Panc1 (cell line): Measurements from ENCODE around the gene SECISBP2. TPM values are rescaled to one million over a fixed set of nuclear protein-coding genes. Genes with fewer than 3 reads are reported as not detected.

Source experiments
- ATAC-seq: fragments of 200-7000 bp; cut with Tn5 transposase; 2 replicates; pipeline ENCODE4 v1.9.1; 2020; ENCODE audit warnings: mild to moderate bottlenecking, moderate library complexity
- BruUV-seq: library from RNA; stranded (reverse); fragments of 400-500 nt; replicated peaks from 2 replicates; lab custom pipeline; 2021; lab: Mats Ljungman, UMichigan
- CTCF ChIA-PET: fragments of 300-600 bp; sonication (Branson Sonifier 250); formaldehyde crosslinking; loops from one replicate; lab custom pipeline; 2022; ENCODE audit warnings: antibody characterized with exemption; lab: Charles Lee
- POLR2A ChIA-PET: fragments of 300-600 bp; sonication (Branson Sonifier 250); formaldehyde crosslinking; loops from one replicate; lab custom pipeline; 2022; ENCODE audit warnings: antibody characterized with exemption; lab: Charles Lee
- DNase-seq: peaks from one replicate; pipeline ENCODE4 v3.0.0-alpha.2; 2010; ENCODE audit warnings: low read depth, low spot score
- H3K27ac ChIP-seq: 2 replicates; pipeline ENCODE4 v1.5.1; 2011; ENCODE audit warnings: mild to moderate bottlenecking, low read length, inconsistent platforms
- H3K27me3 ChIP-seq: fragments of 200-500 bp; sonication (Bioruptor generic); 2 replicates; pipeline ENCODE4 v1.6.0; 2014; ENCODE audit warnings: low read length, inconsistent platforms; ENCODE audit not compliant: control insufficient read depth, insufficient read depth
- H3K36me3 ChIP-seq: fragments of 200-500 bp; sonication (Bioruptor generic); 2 replicates; pipeline ENCODE4 v1.5.1; 2014; ENCODE audit warnings: inconsistent platforms, mild to moderate bottlenecking, low read length, moderate library complexity; ENCODE audit not compliant: control insufficient read depth, insufficient read depth
- H3K4me1 ChIP-seq: 2 replicates; pipeline ENCODE4 v1.5.1; 2011; ENCODE audit warnings: inconsistent platforms, mild to moderate bottlenecking, low read length, moderate library complexity; ENCODE audit not compliant: control insufficient read depth, insufficient read depth
- H3K4me3 ChIP-seq, 2 experiments: 2 replicates each; pipeline ENCODE4 v1.5.1; 2011 to 2012; ENCODE audit warnings: low read depth in 2 of 2, low read length in 2 of 2, mild to moderate bottlenecking in 2 of 2, inconsistent platforms in 1 of 2, moderate library complexity in 1 of 2
- H3K9me3 ChIP-seq: fragments of 200-500 bp; sonication (Bioruptor generic); 2 replicates; pipeline ENCODE4 v1.5.1; 2014; ENCODE audit warnings: low read depth, mild to moderate bottlenecking, inconsistent platforms, low read length, moderate library complexity; ENCODE audit not compliant: control insufficient read depth, insufficient read depth
- CTCF ChIP-seq: fragments of 450-650 bp; IDR thresholded peaks from 2 replicates; pipeline ENCODE4 v1.5.1; 2017; ENCODE audit warnings: mild to moderate bottlenecking
- POLR2AphosphoS5 ChIP-seq: IDR thresholded peaks from 2 replicates; pipeline ENCODE4 v1.6.1; 2012; ENCODE audit warnings: mild to moderate bottlenecking, low read depth, low read length, moderate library complexity
- REST ChIP-seq, 2 experiments: IDR thresholded peaks; 2 replicates each; pipeline ENCODE4 v1.6.1; 2011 to 2012; ENCODE audit warnings: low read depth in 2 of 2, control low read depth in 1 of 2, low read length in 1 of 2, mild to moderate bottlenecking in 1 of 2, moderate library complexity in 1 of 2; ENCODE audit not compliant: insufficient read depth in 1 of 2
- SIN3A ChIP-seq: IDR thresholded peaks from 2 replicates; pipeline ENCODE4 v1.6.1; 2012; ENCODE audit warnings: low read depth, mild to moderate bottlenecking, low read length, moderate library complexity, borderline replicate concordance; ENCODE audit not compliant: insufficient read depth
- TCF7L2 ChIP-seq: IDR thresholded peaks from 2 replicates; pipeline ENCODE4 v1.6.1; 2011; ENCODE audit warnings: mild to moderate bottlenecking, low read depth, low read length, inconsistent platforms
- in situ Hi-C: cut with HindIII; loops from 2 replicates; pipeline ENCODE4 v1.10.0; 2016; ENCODE audit warnings: low sequenced_read_pairs, low pct_unique_long_range_greater_than_20kb
- intact Hi-C: fragments of 100-400 bp; cut with micrococcal nuclease; formaldehyde crosslinking; loops from one replicate; pipeline ENCODE4 v1.10.0; 2022; ENCODE audit not compliant: unreplicated experiment
- total RNA-seq: library from RNA; stranded (reverse); gene quantifications from one replicate; pipeline ENCODE4 v1.2.1, GENCODE V29; 2021; ENCODE audit not compliant: unreplicated experiment

SECISBP2 gene
- total RNA-seq, 1 experiment from 2014 or later: 17.7 TPM

GRCh38 chr9:89357331-89358197 lies 39.3 kb downstream of the SECISBP2 start:
- intact Hi-C loops: no loop called here
- Histone ChIP-seq H3K9me3 (no peaks in the 10 kb centered on the region), H3K27ac (no peak overlapping the region), H3K4me1 (no peaks in the 10 kb centered on the region), H3K4me3 (no peak overlapping the region), H3K36me3 (no peaks in the 10 kb centered on the region), H3K27me3 (no peaks in the 10 kb centered on the region)
- in situ Hi-C loops: no loop called here
- ATAC-seq (no peak), DNase-seq (no peak)
- ChIA-PET POLR2A (no interaction called here), CTCF (no interaction called here)
- TF ChIP-seq POLR2AphosphoS5 (no peak), REST (IDR thresholded peaks at IDR 0.05; ENCODE audit: insufficient read depth in 1 of 2, low read depth in 2 of 2, low read length in 1 of 2) (no peak), TCF7L2 (no peak), CTCF (no peak), SIN3A (no peak)
- BruUV-seq: no TSS peak

- intact Hi-C loops: no loop called here
Measured at GRCh38 chr9:89358376-89358916, 40.1 kb downstream of the SECISBP2 start.

More at GRCh38 chr9:89358376-89358916, 40.1 kb downstream of the SECISBP2 start:
- Histone ChIP-seq H3K9me3 (no peaks in the 10 kb centered on the region), H3K27me3 (no peaks in the 10 kb centered on the region), H3K27ac (no peak overlapping the region), H3K36me3 (no peaks in the 10 kb centered on the region), H3K4me1 (no peaks in the 10 kb centered on the region), H3K4me3 (no peak overlapping the region)
- in situ Hi-C loops: no loop called here
- DNase-seq (no peak), ATAC-seq (no peak)
- ChIA-PET POLR2A (no interaction called here), CTCF (no interaction called here)
- TF ChIP-seq TCF7L2 (no peak), REST (IDR thresholded peaks at IDR 0.05; ENCODE audit: insufficient read depth in 1 of 2, low read depth in 2 of 2, low read length in 1 of 2) (no peak), SIN3A (no peak), CTCF (no peak), POLR2AphosphoS5 (no peak)
- no TSS peak for BruUV-seq
